GM12878 (cell line): ENCODE results near the gene ATP6V1C2. TPM values are rescaled to one million over a fixed set of nuclear protein-coding genes. Genes with fewer than 3 reads are reported as not detected.

Experiments used
- ATAC-seq: fragments of 200-7000 bp; cut with Tn5 transposase; 3 replicates; pipeline ENCODE4 v1.9.1; 2020; ENCODE audit warnings: mild to moderate bottlenecking, moderate library complexity
- BruUV-seq: library from RNA; stranded (reverse); fragments of 400-500 nt; replicated peaks from 2 replicates; lab custom pipeline; 2021; lab: Mats Ljungman, UMichigan
- CTCF ChIA-PET: fragments of 300-600 bp; sonication (Branson Sonifier 250); formaldehyde crosslinking; extraction: SDS; loops from one replicate; lab custom pipeline; 2021; ENCODE audit warnings: inconsistent platforms; lab: Yijun Ruan, JAX
- POLR2A ChIA-PET: fragments of 350-600 bp; formaldehyde crosslinking; extraction: SDS; loops from one replicate; lab custom pipeline; 2021; ENCODE audit warnings: inconsistent platforms; lab: Charles Lee
- RAD21 ChIA-PET: fragments of 300-600 bp; sonication (Branson Sonifier 250); formaldehyde crosslinking; loops from one replicate; lab custom pipeline; 2023; ENCODE audit warnings: antibody characterized with exemption; ENCODE audit not compliant: unreplicated experiment; lab: Charles Lee
- SMC1A ChIA-PET: fragments of 300-600 bp; sonication (Branson Sonifier 250); formaldehyde crosslinking; loops from one replicate; lab custom pipeline; 2023; ENCODE audit not compliant: unreplicated experiment, uncharacterized antibody; lab: Charles Lee
- DNase-seq: peaks from one replicate; pipeline ENCODE4 v3.0.0-alpha.2; 2011; ENCODE audit warnings: low read depth, low spot score
- FAIRE-seq: peaks from 3 replicates; lab custom pipeline; 2011; peaks lifted over from hg19 to GRCh38; lab: Jason Lieb, UNC
- H2AFZ ChIP-seq: 2 replicates; pipeline ENCODE4 v1.6.0; 2011; ENCODE audit warnings: low read depth, low read length, control low read depth; ENCODE audit not compliant: control insufficient read depth
- H3K27ac ChIP-seq: 2 replicates; pipeline ENCODE4 v1.5.1; 2011; ENCODE audit warnings: control low read depth; ENCODE audit not compliant: control insufficient read depth, insufficient read depth
- H3K27me3 ChIP-seq, 2 experiments: replicated peaks in 1 of 2; 2 replicates each; pipeline versions ENCODE4 v1.6.0 to v1.6.1; 2011; ENCODE audit warnings: low read length in 1 of 2; ENCODE audit not compliant: control insufficient read depth in 2 of 2, insufficient read depth in 2 of 2
- H3K36me3 ChIP-seq, 2 experiments: 2 replicates each; pipeline ENCODE4 v1.5.1; 2011; ENCODE audit warnings: low read length in 1 of 2; ENCODE audit not compliant: control insufficient read depth in 2 of 2, insufficient read depth in 2 of 2
- H3K4me1 ChIP-seq: 2 replicates; pipeline ENCODE4 v1.6.1; 2011; ENCODE audit warnings: mild to moderate bottlenecking, low read length, moderate library complexity, mixed read lengths; ENCODE audit not compliant: control insufficient read depth, insufficient read depth
- H3K4me2 ChIP-seq: 2 replicates; pipeline ENCODE4 v1.6.0; 2011; ENCODE audit warnings: control low read depth; ENCODE audit not compliant: control insufficient read depth, insufficient read depth
- H3K4me3 ChIP-seq: fragments of 200-600 bp; sonication (generic); 2 replicates; pipeline ENCODE4 v1.5.1; 2016
- H3K79me2 ChIP-seq: 2 replicates; pipeline ENCODE4 v1.6.0; 2011; ENCODE audit warnings: low read length; ENCODE audit not compliant: control insufficient read depth, insufficient read depth
- H3K9ac ChIP-seq: 2 replicates; pipeline ENCODE4 v1.8.0; 2011; ENCODE audit warnings: low read length, control low read depth, mixed read lengths; ENCODE audit not compliant: control insufficient read depth, insufficient read depth
- H3K9me3 ChIP-seq: replicated peaks from 3 replicates; pipeline ENCODE4 v1.5.1; 2011; ENCODE audit warnings: mild to moderate bottlenecking, low read length; ENCODE audit not compliant: control insufficient read depth, insufficient read depth
- H4K20me1 ChIP-seq: 2 replicates; pipeline ENCODE4 v1.6.0; 2011; ENCODE audit not compliant: control insufficient read depth, insufficient read depth
- CEBPB ChIP-seq, 2 experiments: fragments of 150-350 bp in 1 of 2; IDR thresholded peaks; 2 replicates each; pipeline ENCODE4 v1.6.1; 2012 to 2014; ENCODE audit warnings: low read depth in 2 of 2, low read length in 2 of 2, borderline replicate concordance in 1 of 2, inconsistent platforms in 1 of 2
- FOS ChIP-seq: IDR thresholded peaks from 3 replicates; pipeline ENCODE4 v1.6.1; 2011; ENCODE audit warnings: borderline replicate concordance; ENCODE audit not compliant: insufficient read length; ENCODE audit errors: extremely low read depth
- IRF5 ChIP-seq: fragments of 450-650 bp; IDR thresholded peaks from 2 replicates; pipeline ENCODE4 v1.6.1; 2017; ENCODE audit warnings: borderline replicate concordance
- NFIC ChIP-seq: IDR thresholded peaks from 2 replicates; pipeline ENCODE4 v1.6.1; 2012; ENCODE audit warnings: low read depth, mild to moderate bottlenecking, inconsistent platforms, low read length, moderate library complexity
- NRF1 ChIP-seq: conservative IDR thresholded peaks from 2 replicates; pipeline ENCODE4 v1.6.1; 2011; ENCODE audit warnings: mild to moderate bottlenecking, low read depth, low read length, improper control_type of control experiment
- POLR2AphosphoS2 ChIP-seq: IDR thresholded peaks from 2 replicates; pipeline ENCODE4 v1.6.1; 2011; ENCODE audit warnings: low read depth, mild to moderate bottlenecking, low read length, improper control_type of control experiment, moderate library complexity
- PRDM15 ChIP-seq: fragments of 450-650 bp; formaldehyde crosslinking; IDR thresholded peaks from 2 replicates; pipeline ENCODE4 v1.4.0; 2020; ENCODE audit warnings: mild to moderate bottlenecking, moderate library complexity
- RELB ChIP-seq: fragments of 450-650 bp; IDR thresholded peaks from 2 replicates; pipeline ENCODE4 v1.6.1; 2017; ENCODE audit warnings: low read depth, mild to moderate bottlenecking, moderate library complexity
- SREBF2 ChIP-seq: IDR thresholded peaks from 2 replicates; pipeline ENCODE4 v1.6.1; 2012; ENCODE audit warnings: mild to moderate bottlenecking, low read length
- STAT1 ChIP-seq: fragments of 450-650 bp; conservative IDR thresholded peaks from 2 replicates; pipeline ENCODE4 v1.6.1; 2014; ENCODE audit warnings: antibody characterized with exemption, mild to moderate bottlenecking
- YBX1 ChIP-seq: fragments of 450-650 bp; IDR thresholded peaks from 2 replicates; pipeline ENCODE4 v1.6.1; 2016; ENCODE audit warnings: antibody characterized with exemption
- ZBTB11 ChIP-seq: fragments of 450-650 bp; formaldehyde crosslinking; IDR thresholded peaks from 2 replicates; pipeline ENCODE4 v1.5.0; 2022; ENCODE audit warnings: mild to moderate bottlenecking, missing genetic modification characterization
- ZNF217 ChIP-seq: fragments of 450-650 bp; IDR thresholded peaks from 2 replicates; pipeline ENCODE4 v1.6.1; 2017; ENCODE audit warnings: antibody characterized with exemption, mild to moderate bottlenecking
- WGBS: methylation state at CpG from one replicate; pipeline ENCODE4 v1.1.6; 2016; ENCODE audit warnings: low lambda C conversion rate; ENCODE audit not compliant: insufficient replicate concordance, insufficient coverage; ENCODE audit errors: missing lambda C conversion rate; 5-methylcytosine and 5-hydroxymethylcytosine counted together
- in situ Hi-C: fragments of 300-500 bp; cut with MboI; formaldehyde crosslinking; loops from 9 replicates; pipeline ENCODE4 v1.14.3; 2018; ENCODE audit warnings: mixed read lengths
- intact Hi-C: fragments of 100-400 bp; cut with micrococcal nuclease; formaldehyde crosslinking; loops from one replicate; pipeline ENCODE4 v1.14.2; 2022; ENCODE audit not compliant: unreplicated experiment
- polyA plus RNA-seq, 11 experiments: library from polyadenylated mRNA; depleted of rRNA in 4 of 11; unstranded in 6 of 11; stranded (reverse) in 5 of 11; fragments of >200 nt; fragmentation: Nextera tagmentation in 4 of 11; fragmentation: Illumina TruSeq in 1 of 11; extraction: Ambion mirVana in 4 of 11; extraction: Trizol in 1 of 11; gene quantifications; 1 replicate in 1 of 11; 2 replicates in 10 of 11; pipeline versions ENCODE4 v1.2.1 to v1.2.3, GENCODE V29; 2011 to 2016; ENCODE audit warnings: inconsistent platforms in 2 of 11, missing spikeins in 2 of 11, low read depth in 1 of 11
- total RNA-seq, 4 experiments: library from RNA; depleted of rRNA in 3 of 4; stranded (reverse); fragments of >200 nt in 3 of 4; fragmentation: Illumina TruSeq in 1 of 4; extraction: Trizol in 1 of 4; gene quantifications; 2 replicates each; pipeline versions ENCODE4 v1.2.1 to v1.2.3, GENCODE V29; 2013 to 2021

ATP6V1C2 gene
- total and polyA plus RNA-seq, 10 of the 15 experiments (the other 5 are each of a cell fraction or from before 2014, with no cell fraction given), result 0.04 to 1.5 (median 0.24) TPM; not detected in 1

- POLR2A ChIA-PET, result no interaction called here
- intact Hi-C loops (no loop called here), in situ Hi-C loops (no loop called here)
- no TSS peak for BruUV-seq
- Histone ChIP-seq H3K9ac (no peak overlapping the region), H3K4me3 (no peak overlapping the region), H3K4me2 (no peak overlapping the region), H3K27me3 (no peaks in the 10 kb centered on the region; a peak in 1 of 4 replicates), H4K20me1 (no peaks in the 10 kb centered on the region), H3K9me3 (no peaks in the 10 kb centered on the region), H3K4me1 (no peaks in the 10 kb centered on the region)
- ATAC-seq (no peak), FAIRE-seq (no peak)
- SMC1A ChIA-PET, result no interaction called here
- CTCF ChIA-PET, result no interaction called here
- RAD21 ChIA-PET, result no interaction called here
- no peak for TF ChIP-seq RELB
- no peak for TF ChIP-seq ZNF217
- TF ChIP-seq POLR2AphosphoS2, result no peak
- no peak for TF ChIP-seq CEBPB (IDR thresholded peaks at IDR 0.05; ENCODE audit: borderline replicate concordance in 1 of 2, low read depth in 2 of 2, low read length in 2 of 2)
- no peak for TF ChIP-seq SREBF2
- TF ChIP-seq NRF1, result no peak
- no peak for TF ChIP-seq YBX1
- no peak for TF ChIP-seq PRDM15
- TF ChIP-seq NFIC, result no peak
- no peak for TF ChIP-seq IRF5
- no peak for TF ChIP-seq FOS
- TF ChIP-seq ZBTB11, result no peak
- no peak for TF ChIP-seq STAT1
- TF ChIP-seq, all 136 proteins: peak for 0
- no peak for DNase-seq
- 61% methylated on average over 13 of the region's 13 CpGs for WGBS
- Histone ChIP-seq H3K27ac (no peak overlapping the region), H3K36me3 (no peaks in the 10 kb centered on the region), H3K79me2 (no peaks in the 10 kb centered on the region), H2AFZ (no peak overlapping the region)
Observed at GRCh38 chr2:10771786-10772185, 50.4 kb downstream of the ATP6V1C2 start.
